Activated CD4-positive, CD25-positive, alpha-beta regulatory T cell (primary cell): ENCODE data around the gene FNDC1.
"Not testable (repeated sequence)": the region's sequence is repeated elsewhere in the genome, so short reads cannot be mapped to it uniquely, and the experiment has no call there.

Source experiments
- DNase-seq, 4 experiments: peaks; one replicate each; lab custom pipeline; 2025; lab: John Stamatoyannopoulos, UW

Gene FNDC1

GRCh38 chr6:159169193-159169555 is at the start of gene FNDC1:
TSS of gene FNDC1 (plus strand) at chr6:159169400. CDS start at chr6:159169597, 197 bp downstream.
- DNase-seq: peak in 2 of 4 experiments; percentile 22 to 26

- DNase-seq: no peak
These were observed 49.4 kb upstream of the FNDC1 start for GRCh38 chr6:159119791-159120190.

GRCh38 chr6:159121486-159121885 is 47.7 kb upstream of the FNDC1 start:
- no peak for DNase-seq

- no peak for DNase-seq
These were observed 46.7 kb upstream of the FNDC1 start for GRCh38 chr6:159122453-159122852.

GRCh38 chr6:159123831-159124230 is 45.4 kb upstream of the FNDC1 start:
- DNase-seq: not testable (repeated sequence)

- no peak for DNase-seq
These were observed 44.1 kb upstream of the FNDC1 start for GRCh38 chr6:159125014-159125609.

GRCh38 chr6:159125951-159126352 is 43.2 kb upstream of the FNDC1 start:
- DNase-seq: no peak

- DNase-seq: no peak
These were observed 42.6 kb upstream of the FNDC1 start for GRCh38 chr6:159126590-159126989.

- DNase-seq: no peak
These were observed 41.5 kb upstream of the FNDC1 start for GRCh38 chr6:159127701-159128100.

- DNase-seq: no peak
These were observed 40.2 kb upstream of the FNDC1 start for GRCh38 chr6:159128978-159129377.

GRCh38 chr6:159130846-159131245 is 38.4 kb upstream of the FNDC1 start:
- DNase-seq: no peak

- no peak for DNase-seq
These were observed 37.5 kb upstream of the FNDC1 start for GRCh38 chr6:159131709-159132108.

- no peak for DNase-seq
These were observed 36.5 kb upstream of the FNDC1 start for GRCh38 chr6:159132664-159133063.

GRCh38 chr6:159134701-159135364 is 34.4 kb upstream of the FNDC1 start:
- peak; percentile 47 to 68 (median 52) for DNase-seq

- no peak for DNase-seq
These were observed 31.5 kb upstream of the FNDC1 start for GRCh38 chr6:159137676-159138075.

GRCh38 chr6:159142531-159142930 is 26.7 kb upstream of the FNDC1 start:
- DNase-seq: no peak

GRCh38 chr6:159148641-159149040 is 20.6 kb upstream of the FNDC1 start:
- DNase-seq: no peak

- no peak for DNase-seq
These were observed 19.6 kb upstream of the FNDC1 start for GRCh38 chr6:159149641-159150040.

GRCh38 chr6:159151266-159151855 is 17.8 kb upstream of the FNDC1 start:
- DNase-seq: peak in 1 of 4 experiments; percentile 7

- DNase-seq: no peak
These were observed 17.2 kb upstream of the FNDC1 start for GRCh38 chr6:159152041-159152440.

GRCh38 chr6:159152782-159153181 is 16.4 kb upstream of the FNDC1 start:
- DNase-seq: no peak

- DNase-seq: no peak
These were observed 13.5 kb upstream of the FNDC1 start for GRCh38 chr6:159155679-159156078.

GRCh38 chr6:159156089-159156488 is 13.1 kb upstream of the FNDC1 start:
- DNase-seq: no peak

- no peak for DNase-seq
These were observed 11.8 kb upstream of the FNDC1 start for GRCh38 chr6:159157431-159157830.
